NCI-H146 treated with DMSO at 0.1 percent for 48 hours (cell line): Measurements from ENCODE around the gene KLHL5.

Experiments
- DNase-seq: peaks from one replicate; lab custom pipeline; 2025; ENCODE audit not compliant: unreplicated experiment; lab: John Stamatoyannopoulos, UW

Gene KLHL5

DNA sequence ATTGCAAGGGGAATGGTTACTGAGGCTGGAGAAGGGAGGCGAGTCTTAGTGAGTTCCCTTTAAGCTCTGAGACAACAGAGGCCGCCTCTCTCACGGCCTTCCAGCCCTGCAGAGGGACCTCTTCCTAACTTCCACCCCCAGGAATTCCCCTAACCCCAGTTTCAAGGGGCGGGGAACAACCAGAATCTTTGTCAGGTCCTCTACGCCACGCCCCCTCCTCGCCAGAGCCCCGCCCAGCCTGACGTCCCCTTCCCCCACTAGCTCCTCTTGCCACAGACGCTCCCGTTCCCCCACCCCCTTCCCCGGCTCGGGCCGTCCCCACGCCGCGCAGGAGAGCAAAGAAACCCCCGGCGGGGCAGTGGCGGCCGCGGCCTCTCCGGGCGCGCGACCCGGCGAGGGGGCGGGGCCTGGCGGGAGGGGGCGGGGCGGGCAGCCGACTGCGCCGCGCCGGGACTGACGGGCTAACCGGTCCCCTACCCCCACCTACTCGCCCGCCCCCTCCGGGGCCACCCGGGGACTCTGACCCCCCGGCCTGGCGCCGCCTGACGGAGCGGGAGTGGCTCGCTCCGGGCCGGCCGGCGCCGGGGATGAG is 17.6 kb upstream of the KLHL5 start:
- DNase-seq: peak; percentile 9

DNA sequence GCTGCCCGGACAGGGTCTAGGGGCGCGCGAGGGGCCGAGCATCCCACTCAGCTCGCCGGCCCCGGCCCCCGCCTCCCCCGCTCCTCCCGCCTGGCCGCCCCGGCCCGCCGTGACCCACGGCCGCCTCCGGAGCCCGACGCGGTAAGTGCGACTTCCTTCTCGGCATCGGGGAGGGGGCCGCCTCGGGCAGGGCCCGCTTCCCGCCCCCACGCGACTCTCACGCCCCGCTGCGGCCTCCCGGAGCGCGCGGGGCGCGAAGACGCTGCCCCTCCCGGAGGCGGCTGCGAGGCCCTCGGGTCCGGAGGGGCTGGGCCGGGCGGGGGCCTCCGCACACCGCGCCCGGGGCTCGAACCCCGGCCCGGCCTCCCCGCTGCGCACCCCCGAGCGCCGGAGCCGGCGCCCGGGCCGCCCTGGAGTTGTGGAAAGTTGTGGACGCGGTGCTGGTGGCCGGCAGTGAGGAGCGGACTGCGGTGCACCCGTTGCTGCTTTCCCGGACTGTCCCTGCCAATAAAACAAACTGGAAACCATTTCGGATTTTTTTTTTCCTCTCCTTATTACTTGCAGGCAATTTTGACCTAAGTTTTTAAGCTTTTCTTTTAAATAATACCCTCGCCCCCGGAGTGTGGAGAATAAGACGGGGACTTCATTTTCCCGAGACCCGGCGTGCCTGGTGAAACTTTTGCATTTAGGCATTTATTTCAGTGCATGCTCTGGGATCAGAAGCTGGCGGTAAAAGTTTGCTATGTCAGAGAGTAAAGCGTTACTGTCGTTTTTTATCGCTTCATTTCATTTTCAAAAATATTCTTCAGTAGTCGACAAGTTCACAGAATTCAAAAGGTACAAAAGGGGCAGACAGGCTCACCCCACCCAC is 16.8 kb upstream of the KLHL5 start:
- no peak for DNase-seq

DNA sequence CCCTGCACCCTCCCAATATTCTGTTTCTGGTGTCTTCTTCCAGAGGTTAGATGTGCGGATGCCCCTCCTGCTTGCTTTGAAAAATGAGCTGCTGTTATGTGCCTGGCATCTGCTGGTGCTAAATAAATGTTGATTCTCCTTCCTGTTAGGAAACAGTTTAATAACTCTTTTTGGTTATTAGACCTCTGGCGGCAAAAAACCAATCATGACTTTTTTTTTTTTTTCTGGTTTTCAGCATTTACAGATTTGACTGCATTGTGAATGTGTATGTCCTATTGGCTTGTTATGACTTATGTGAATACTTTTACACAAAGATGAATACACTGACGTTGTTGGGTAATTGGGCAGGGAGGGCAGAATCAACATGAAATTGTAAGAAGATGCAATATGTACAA is 16.2 kb upstream of the KLHL5 start:
- DNase-seq: no peak

DNA sequence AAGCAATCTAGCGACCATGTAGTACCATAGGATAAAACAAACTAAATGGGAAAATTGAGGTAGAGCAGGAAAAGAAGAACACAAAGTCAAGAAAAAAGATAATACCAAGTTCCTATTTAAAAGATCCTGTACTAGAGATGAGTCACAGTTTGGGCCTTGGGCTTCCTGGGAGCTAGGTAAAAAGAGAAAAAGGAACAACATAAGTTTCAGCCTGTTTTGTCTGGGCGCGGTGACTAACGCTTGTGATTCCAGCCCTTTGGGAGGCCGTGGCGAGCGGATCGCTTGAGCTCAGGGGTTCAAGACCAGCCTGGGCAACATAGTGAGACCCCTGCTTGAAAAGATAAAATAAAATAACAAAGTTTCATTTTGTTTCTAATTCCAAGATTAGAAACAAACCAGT is 15.8 kb upstream of the KLHL5 start:
- no peak for DNase-seq

DNA sequence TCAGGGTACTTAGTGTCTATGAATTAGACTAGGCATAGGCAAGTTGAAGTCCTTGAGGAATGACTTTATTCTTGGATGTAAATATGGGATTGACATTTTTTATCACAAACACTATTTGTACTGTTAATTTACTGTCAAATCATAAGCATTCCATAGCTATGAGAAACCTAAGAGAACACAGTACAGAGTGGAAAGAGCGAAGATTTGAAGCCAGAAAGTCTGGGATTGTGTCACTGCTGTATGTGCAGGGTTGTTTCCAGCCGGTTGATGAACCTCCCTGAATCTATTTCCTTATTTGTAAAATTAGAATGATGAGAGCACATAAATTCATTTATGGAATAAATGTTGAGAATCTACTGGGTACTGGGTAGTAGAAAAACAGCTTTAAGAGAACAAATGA is 14.4 kb upstream of the KLHL5 start:
- no peak for DNase-seq

DNA sequence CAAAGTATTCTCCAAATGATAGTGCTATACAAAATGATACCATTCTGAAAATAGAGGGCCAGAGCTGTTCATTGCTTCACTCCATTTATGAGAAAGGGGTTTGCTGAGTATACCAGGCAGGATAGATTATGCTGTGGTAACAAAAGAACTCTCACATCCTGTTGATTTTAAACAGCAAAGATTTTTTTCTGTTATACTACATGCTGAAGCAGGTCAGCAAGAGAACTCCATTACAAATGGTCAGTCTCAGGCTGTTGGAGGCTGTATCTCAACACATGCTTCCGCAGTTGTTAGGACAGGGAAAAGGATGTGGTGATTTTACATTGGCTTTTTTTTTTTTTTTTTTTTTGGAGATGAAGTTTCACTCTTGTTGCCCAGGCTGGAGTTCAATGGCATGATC is 13.7 kb upstream of the KLHL5 start:
- DNase-seq: no peak

DNA sequence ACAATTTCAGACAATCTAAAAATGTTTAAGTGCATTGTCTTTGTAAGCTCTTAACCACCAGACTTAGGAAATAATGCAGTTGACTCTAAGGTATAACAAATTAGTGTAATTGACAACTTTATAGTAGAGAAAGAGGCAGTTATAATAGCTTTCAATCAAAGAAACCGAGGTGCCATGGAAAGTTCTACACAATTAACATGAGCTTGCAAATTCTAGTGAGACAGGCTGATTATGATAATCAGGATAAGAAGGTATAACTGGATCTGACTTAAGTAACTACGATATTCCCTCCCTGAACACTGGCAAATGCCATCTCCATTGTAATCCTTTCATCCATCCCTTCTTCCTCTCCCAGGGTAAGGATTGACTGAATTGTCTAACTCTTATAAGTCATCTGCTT is 11.4 kb upstream of the KLHL5 start:
- DNase-seq: no peak

DNA sequence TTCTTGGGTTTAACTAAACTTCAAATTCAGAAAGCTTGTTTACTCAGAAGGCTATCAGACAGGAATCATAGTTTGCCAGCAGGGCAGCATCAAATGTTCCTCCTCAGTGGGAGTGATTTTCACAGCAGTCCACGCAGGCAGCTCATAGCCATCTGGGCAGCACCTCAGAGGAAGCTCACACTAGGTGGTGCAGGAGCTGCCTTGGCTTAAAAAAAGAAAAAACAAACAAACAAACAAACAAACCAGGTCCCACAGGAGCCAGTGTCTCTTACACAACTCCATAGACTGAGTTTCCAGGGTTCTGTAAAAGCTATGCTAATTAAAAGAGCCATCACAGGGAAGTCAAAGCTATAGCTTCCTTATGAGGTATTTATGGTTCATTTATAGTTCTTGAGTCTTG is 10.5 kb upstream of the KLHL5 start:
- DNase-seq: no peak

DNA sequence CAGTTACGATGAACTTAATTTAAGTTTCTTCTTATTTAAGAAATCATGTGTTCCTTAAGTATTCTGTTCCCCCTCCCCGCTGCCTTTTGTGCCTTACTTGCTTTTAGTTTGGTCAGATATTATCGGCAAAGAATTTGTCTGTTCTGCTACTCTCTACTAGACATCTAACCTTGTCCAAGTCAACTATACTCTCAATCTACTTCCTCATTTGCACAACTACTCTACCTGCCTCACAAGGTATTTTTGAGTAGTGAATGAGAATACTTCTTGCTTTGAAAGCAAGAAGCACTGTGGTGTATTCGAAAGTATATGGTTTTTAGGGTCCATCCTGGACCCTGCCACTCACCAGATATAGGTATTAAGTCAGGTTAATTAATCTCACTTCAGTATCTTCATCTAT is 8.0 kb upstream of the KLHL5 start:
- no peak for DNase-seq

DNA sequence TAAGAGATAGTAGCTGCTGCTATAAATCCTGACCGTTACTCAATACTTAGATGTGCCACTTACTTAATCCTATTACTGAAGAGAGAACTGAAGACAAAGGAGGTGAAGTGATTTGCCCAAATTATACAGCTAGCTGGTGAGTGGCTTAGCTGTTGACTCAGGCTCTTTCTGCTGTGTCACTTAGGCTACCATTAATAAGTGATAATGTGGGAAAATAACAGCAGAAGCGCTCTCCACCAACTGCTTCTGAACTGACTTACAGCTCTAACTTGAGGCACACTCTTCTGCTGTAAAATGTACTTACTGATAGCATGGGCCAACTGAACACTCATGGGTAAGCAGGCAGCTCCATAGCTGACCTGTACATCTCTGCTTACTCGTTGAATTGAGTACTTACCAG is 7.5 kb upstream of the KLHL5 start:
- no peak for DNase-seq

DNA sequence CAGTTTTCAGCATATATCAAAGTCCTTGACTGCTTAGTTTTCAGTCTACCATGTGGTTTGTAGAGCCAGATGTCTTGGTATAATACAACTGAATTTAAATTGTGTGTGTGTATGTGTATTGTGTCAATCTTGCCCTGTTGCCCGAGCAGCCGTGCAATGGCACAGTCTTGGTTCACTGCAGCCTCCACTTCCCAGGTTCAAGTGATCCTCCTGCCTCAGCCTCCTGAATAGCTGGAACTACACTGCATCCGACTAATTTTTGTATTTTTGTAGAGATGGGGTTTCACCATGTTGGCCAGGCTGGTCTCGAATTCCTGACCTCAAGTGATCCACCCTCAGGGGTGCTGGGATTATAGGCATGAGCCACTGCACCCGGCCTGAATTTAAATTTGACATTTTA is 6.0 kb upstream of the KLHL5 start:
- no peak for DNase-seq

DNA sequence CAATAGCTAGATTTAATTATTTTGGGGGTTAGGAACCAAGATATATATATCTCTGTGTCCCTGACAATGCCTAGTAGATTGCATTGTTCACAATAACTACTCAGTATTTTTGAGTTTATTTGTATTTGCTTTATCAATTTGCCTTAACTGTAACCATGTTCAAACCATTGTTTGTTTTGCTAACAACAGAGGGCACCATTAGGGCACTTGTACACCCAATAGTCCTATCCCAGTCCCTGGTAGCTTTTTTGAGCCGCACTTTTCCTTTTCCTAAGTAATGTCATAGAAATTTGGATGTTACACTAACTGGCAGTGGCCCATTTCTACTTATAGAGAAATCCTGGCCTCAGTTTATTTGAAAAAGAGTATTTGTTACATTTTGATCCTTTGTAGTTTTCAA is 575 bp upstream of the KLHL5 start:
- no peak for DNase-seq

DNA sequence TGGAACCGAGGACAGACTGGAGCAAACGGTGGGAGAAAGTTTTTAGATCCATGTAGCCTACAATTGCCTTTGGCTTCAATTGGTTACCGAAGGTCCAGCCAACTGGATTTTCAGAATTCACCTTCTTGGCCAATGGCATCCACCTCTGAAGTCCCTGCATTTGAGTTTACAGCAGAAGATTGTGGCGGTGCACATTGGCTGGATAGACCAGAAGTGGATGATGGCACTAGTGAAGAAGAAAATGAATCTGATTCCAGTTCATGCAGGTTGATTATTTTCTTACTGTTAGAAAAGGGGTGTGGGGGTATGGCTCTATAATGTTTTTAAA is 702 bp downstream of the KLHL5 start:
- no peak for DNase-seq

DNA sequence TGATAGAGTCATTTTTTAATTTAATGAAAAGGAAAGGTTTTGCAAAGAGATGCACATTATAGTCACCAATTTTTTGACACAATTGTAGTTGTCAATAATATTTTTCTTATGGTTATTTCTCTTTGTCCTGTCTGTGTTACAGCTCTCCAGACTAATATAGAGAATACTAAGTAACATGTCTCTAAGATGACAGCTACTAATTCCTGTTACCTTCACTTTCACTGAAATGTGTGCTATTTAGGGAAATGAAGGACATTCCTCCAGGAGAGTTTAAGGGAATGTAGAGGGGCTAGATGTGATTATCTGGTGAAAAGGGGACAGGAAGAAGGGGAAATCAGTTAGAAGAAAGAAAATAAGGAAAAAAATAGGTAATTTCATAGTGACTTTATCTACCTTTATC is 1.4 kb downstream of the KLHL5 start:
- no peak for DNase-seq

DNA sequence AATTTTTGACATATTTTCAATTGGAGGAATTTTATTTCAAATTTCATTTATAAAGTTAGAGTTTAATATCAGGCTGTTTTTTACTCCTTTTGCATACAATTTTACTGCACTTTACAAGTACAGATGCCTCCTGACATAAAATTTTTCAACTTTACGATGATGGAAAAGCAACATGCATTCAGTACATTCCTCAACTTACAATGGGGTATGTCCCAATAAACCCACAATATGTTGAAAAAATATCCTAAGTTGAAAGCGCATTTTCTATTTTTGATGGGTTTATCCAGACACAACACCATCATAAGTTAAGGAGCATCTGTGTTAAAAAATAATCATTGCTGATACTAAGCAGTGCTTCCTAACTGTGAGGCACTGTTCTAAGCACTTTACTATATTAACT is 4.3 kb downstream of the KLHL5 start:
- no peak for DNase-seq

DNA sequence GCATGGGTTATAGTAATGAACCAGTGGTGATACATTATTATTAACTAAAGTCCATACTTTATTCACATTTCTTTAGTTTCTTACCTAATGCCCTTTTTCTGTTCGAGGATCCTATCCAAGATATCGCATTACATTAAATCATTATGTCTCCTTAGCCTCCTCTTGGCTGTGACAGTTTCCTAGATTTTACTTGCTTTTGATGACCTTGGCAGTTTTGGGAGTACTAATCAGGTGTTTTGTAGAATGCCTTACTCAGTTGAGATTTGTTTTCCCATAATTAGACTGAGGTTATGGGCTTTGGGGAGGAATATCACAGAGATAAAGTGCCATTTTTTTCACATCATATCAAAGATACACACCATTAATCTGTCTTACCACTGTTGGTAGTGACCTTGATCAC is 5.0 kb downstream of the KLHL5 start:
- DNase-seq: no peak

DNA sequence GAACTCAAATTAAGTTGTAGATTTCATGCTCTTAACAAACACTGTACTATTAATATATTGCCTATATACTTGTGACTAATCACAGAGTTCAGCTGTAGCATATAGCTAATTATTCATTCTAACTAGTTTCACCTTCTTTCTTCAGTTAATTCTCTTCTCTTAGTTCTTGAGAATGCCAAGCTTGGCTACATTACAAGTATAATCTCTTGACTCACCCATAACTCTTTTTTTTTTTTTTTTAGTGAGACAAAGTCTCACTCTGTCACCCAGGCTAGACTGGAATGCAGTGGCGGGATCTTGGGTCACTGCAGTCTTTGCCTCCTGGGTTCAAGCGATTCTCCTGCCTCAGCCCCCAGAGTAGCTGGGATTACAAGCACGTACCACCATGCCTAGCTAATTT is 5.4 kb downstream of the KLHL5 start:
- no peak for DNase-seq

DNA sequence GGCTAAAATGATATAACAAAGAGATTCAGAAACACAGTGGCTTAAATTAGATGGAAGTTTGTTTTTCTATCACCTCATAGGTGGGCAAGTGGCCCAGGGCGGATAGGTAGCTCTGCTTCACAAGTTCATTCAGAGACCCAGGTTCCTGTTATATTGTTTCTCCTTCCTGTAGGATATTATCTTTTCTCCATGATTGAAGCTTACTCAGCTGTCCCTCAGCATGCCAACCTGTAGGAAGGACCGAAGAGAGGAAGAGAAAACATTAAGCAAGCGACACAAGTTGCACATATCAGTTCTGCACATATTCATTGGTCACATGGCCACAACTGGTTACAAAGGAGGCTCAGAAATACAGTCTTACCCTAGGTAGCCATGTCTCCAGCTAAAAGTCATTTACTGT is 6.9 kb downstream of the KLHL5 start:
- DNase-seq: no peak

DNA sequence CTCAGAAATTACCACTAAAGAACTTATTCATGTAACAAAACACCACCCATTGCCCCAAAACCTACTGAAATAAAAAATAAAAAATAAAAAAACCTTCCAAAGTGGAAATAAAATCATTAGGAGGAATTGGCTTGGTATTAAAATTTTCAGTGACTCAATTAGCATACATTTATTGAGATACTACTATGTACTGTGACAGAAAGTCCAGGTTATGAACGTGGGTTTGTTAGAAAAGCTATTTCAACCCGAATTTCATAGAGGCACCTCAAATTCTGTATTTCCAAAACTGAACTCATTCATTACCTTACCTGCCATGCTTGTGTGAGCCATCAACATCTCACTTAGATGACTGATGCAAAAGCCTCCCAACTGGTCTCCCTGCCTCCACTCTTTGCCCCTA is 16.8 kb downstream of the KLHL5 start:
- no peak for DNase-seq

DNA sequence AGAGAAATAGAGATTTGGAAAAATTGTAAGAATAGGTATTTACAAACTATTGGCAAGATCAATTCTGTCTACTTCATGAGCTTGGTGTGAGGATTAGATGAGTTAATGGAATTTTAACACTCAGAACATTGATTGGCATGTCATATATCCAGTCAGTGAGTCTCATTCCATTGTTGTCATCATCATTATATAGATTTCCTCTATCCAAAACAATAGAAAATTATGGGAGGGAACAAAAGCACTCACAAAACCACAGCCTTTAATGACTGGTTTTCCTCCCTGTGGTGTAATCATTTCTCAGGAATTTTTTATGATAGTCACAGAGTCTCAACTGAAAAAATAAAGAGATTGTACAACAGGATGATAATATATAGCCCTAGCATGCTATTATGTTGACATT is 21.1 kb downstream of the KLHL5 start:
- no peak for DNase-seq

DNA sequence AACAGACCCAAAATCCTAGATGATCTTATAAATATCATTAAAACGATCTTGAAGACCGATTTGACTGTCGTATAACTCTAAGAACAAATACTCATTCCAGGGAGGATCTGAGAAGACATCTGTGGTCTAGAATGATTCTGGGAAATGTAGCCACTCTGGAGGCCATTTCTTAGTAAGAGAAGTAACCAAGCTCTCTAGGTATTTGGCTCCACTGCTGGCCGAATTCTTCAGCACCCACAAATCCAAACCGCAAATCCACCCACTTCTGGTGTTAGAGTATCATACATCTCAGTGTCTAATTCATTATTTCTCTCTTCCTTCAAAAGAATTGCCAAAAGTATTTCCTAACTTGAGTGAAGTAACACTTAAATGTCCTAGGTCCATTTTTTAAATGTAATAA is 23.9 kb downstream of the KLHL5 start:
- no peak for DNase-seq

DNA sequence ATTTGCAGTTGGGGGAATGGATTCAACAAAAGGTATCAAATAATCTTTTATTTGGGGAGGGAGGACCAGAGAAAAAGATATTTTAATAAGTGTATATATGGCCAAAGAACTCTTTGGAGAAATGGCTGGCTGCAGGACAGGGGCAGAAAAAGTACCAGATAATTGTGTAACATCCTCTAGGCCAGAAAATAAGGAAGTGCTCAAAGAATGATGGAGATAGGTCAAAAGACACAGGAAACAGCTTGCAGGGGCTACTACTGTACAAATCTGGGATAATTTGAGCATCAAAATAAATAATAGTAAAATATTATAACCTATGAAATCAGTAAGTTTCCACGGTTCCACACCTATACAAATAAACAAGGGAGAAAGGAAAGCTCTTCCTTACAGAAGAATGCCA is 34.8 kb downstream of the KLHL5 start:
- DNase-seq: no peak

DNA sequence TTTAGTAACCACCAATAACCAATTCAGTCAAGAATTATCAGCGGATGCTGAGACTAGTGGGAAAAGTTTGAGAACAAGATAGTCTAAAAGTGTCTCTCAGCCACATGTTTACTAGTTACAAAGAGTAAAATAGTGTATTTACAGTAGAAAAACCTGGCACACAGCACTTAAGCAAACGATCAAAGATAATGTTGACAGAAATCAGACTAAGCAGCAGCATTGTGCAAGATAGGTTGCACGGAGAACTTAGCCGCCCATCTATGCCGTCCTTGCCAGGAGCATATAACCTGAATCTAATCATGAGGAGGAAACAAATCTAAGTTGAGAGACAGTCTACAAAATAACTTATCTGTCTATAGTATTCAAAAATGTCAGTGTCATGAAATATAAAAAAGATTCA is 35.3 kb downstream of the KLHL5 start:
- no peak for DNase-seq
